Hepatocyte (in vitro differentiated cells): Measurements from ENCODE around the gene NLRC5.

Experiments used
- EZH2phosphoT487 ChIP-seq: fragments of 200-600 bp; sonication (generic); IDR thresholded peaks from one replicate; pipeline ENCODE4 v1.6.1; 2018; ENCODE audit warnings: antibody characterized with exemption, mild to moderate bottlenecking, low read depth, moderate library complexity; ENCODE audit not compliant: unreplicated experiment, severe bottlenecking
- TF ChIP-seq, protein P1 (sequence below): fragments of 200-600 bp; sonication (generic); IDR thresholded peaks from 2 replicates; pipeline ENCODE4 v1.5.1; 2016; ENCODE audit warnings: antibody characterized with exemption, mild to moderate bottlenecking; ENCODE audit not compliant: poor library complexity

DNA sequence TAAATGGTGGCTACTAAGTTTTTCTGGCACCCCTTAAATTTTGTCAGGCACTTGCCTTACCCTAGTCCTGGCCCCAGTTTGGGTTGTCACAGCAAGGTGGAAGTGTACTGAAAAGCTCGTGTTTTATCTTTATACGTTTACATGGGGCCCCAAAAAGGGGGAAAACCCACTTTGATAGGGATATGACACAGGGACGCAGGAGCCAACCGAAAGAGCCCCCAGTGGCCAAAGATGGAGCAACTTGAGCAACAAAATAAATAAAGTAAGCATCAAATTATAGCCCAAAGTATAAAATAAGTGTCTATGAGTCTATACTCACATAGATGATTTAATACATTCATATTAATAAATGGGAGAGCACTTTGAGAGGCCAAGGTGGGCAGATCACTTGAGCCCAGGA is 32.6 kb upstream of the NLRC5 start:
- TF ChIP-seq, protein P1, sequence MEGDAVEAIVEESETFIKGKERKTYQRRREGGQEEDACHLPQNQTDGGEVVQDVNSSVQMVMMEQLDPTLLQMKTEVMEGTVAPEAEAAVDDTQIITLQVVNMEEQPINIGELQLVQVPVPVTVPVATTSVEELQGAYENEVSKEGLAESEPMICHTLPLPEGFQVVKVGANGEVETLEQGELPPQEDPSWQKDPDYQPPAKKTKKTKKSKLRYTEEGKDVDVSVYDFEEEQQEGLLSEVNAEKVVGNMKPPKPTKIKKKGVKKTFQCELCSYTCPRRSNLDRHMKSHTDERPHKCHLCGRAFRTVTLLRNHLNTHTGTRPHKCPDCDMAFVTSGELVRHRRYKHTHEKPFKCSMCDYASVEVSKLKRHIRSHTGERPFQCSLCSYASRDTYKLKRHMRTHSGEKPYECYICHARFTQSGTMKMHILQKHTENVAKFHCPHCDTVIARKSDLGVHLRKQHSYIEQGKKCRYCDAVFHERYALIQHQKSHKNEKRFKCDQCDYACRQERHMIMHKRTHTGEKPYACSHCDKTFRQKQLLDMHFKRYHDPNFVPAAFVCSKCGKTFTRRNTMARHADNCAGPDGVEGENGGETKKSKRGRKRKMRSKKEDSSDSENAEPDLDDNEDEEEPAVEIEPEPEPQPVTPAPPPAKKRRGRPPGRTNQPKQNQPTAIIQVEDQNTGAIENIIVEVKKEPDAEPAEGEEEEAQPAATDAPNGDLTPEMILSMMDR: no peak
- TF ChIP-seq EZH2phosphoT487: no peak
